Esophagus (tissue), 2 donors: Measurements from ENCODE around the gene NXPH2. TPM values are rescaled to one million over a fixed set of nuclear protein-coding genes. Genes with fewer than 3 reads are reported as not detected.

ENCODE experiments used
- H3K27ac ChIP-seq, 2 donors: one replicate each; pipeline ENCODE4 v1.5.1; 2013; ENCODE audit warnings: low read depth in 2 of 2, mild to moderate bottlenecking in 2 of 2, inconsistent platforms in 1 of 2, low read length in 1 of 2, moderate library complexity in 1 of 2
- H3K27me3 ChIP-seq, 2 donors: one replicate each; pipeline ENCODE4 v1.6.1; 2013; ENCODE audit warnings: low read length in 2 of 2, control low read depth in 1 of 2, mild to moderate bottlenecking in 1 of 2; ENCODE audit not compliant: insufficient read depth in 2 of 2, control insufficient read depth in 1 of 2
- H3K36me3 ChIP-seq, 2 donors: one replicate each; pipeline ENCODE4 v1.6.1; 2013; ENCODE audit warnings: low read length in 1 of 2; ENCODE audit not compliant: control insufficient read depth in 2 of 2, insufficient read depth in 2 of 2
- H3K4me1 ChIP-seq, 2 donors: one replicate each; pipeline ENCODE4 v1.6.1; 2013; ENCODE audit warnings: low read length in 1 of 2; ENCODE audit not compliant: control insufficient read depth in 2 of 2, insufficient read depth in 2 of 2
- H3K4me3 ChIP-seq, 2 donors: one replicate each; pipeline ENCODE4 v1.5.1; 2013; ENCODE audit warnings: low read length in 2 of 2, mild to moderate bottlenecking in 2 of 2, low read depth in 1 of 2, moderate library complexity in 1 of 2
- H3K9me3 ChIP-seq, 2 donors: one replicate each; pipeline ENCODE4 v1.6.1; 2013; ENCODE audit warnings: mild to moderate bottlenecking in 2 of 2, low read depth in 1 of 2, low read length in 1 of 2, moderate library complexity in 1 of 2; ENCODE audit not compliant: control insufficient read depth in 2 of 2, insufficient read depth in 1 of 2
- whole genome bisulfite sequencing, 2 donors: extraction: QIAGEN DNeasy Blood & Tissue Kit; methylation state at CpG; one replicate each; pipeline ENCODE4 v1.1.7; 2013; 5-methylcytosine and 5-hydroxymethylcytosine counted together
- polyA plus RNA-seq, 2 donors: library from polyadenylated mRNA; stranded (reverse); fragments of 200-250 nt; gene quantifications; one replicate each; pipeline ENCODE4 v1.2.3, GENCODE V29; 2013
- donor health status: healthy with polysubstance abuse.
- donor health status: Bipolar disorder and iron deficiency.

The NXPH2 gene
- polyA plus RNA-seq, 2 donors: not detected

- H3K4me1 ChIP-seq: no peaks in the 10 kb centered on the region
- WGBS, 2 donors: 82 to 88% methylated on average over 3 of the region's 3 CpGs
- H3K4me3 ChIP-seq: no peak overlapping the region
- no peak overlapping the region for H3K27ac ChIP-seq
- no peaks in the 10 kb centered on the region for H3K9me3 ChIP-seq
- H3K27me3 ChIP-seq: no peaks in the 10 kb centered on the region
- H3K36me3 ChIP-seq: no peaks in the 10 kb centered on the region
These were observed 49.6 kb downstream of the NXPH2 start for GRCh38 chr2:138730497-138731030.

- Histone ChIP-seq H3K9me3 (no peaks in the 10 kb centered on the region), H3K4me1 (no peaks in the 10 kb centered on the region), H3K4me3 (no peak overlapping the region), H3K27me3 (no peaks in the 10 kb centered on the region), H3K27ac (no peak overlapping the region), H3K36me3 (no peaks in the 10 kb centered on the region)
- 92 to 93% methylated on average over 1 of the region's 1 CpG for WGBS, 2 donors
These were observed 52.2 kb downstream of the NXPH2 start for GRCh38 chr2:138727956-138728355.

GRCh38 chr2:138726681-138727080 lies 53.5 kb downstream of the NXPH2 start:
- H3K27me3 ChIP-seq: no peaks in the 10 kb centered on the region
- H3K4me1 ChIP-seq: no peaks in the 10 kb centered on the region
- H3K9me3 ChIP-seq: no peaks in the 10 kb centered on the region
- no peaks in the 10 kb centered on the region for H3K36me3 ChIP-seq
- no peak overlapping the region for H3K4me3 ChIP-seq
- no peak overlapping the region for H3K27ac ChIP-seq

DNA sequence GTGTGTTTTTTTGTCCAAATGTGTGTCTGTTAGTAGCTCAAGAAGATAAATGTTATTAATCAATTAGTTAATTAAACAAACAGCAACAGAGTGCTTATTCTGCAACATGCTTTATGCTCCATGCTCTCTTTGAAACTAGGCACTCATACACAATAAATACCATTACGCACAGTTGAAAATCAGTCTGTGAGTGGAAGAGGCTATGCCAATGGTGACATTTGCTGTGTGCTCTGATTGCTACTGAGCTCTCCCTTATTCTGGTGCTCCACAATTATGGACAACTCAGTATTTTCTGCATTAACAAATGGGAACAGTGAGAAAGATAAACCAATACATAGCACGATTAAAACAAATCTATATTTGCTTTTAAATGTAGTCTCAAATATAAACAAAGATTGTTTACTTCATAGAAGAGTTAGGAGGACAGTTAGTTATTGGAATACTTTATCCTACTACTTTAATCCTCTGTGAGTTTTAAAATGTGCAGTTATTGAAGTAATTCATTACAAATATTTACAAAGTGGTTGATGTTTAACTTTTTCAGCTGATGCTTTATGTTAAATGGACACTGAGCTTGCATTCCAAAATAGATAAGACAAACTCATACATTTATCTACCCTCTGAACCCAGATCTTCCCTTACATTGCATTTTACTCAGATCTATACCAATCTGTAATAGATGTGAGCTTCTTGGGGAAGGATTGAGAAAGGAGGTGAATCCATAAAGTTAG lies 55.3 kb downstream of the NXPH2 start:
- H3K36me3 ChIP-seq: no peaks in the 10 kb centered on the region
- 48 to 57% methylated on average over 2 of the region's 2 CpGs for WGBS, 2 donors
- no peaks in the 10 kb centered on the region for H3K27me3 ChIP-seq
- H3K9me3 ChIP-seq: no peaks in the 10 kb centered on the region
- no peaks in the 10 kb centered on the region for H3K4me1 ChIP-seq
- no peak overlapping the region for H3K27ac ChIP-seq
- H3K4me3 ChIP-seq: no peak overlapping the region

DNA sequence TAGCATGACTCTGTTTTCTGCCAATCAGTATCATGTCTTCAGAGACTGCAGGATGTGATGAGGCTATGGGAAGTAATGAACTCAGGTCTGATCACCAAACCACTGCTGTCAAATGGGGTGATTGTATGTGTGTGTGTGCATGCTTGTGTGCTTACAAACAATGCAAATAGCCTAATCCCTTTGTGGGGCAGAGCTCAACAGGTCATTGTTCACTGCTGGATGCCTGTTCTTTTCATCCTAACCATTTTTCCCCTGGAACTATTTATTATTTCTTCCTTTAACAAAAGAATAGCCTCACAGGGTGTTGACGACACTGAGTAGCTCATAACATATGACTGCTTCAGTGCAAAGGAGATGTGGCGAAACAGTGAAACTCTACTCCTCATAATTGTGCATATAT lies 55.9 kb downstream of the NXPH2 start:
- no peak overlapping the region for H3K27ac ChIP-seq
- H3K27me3 ChIP-seq: no peaks in the 10 kb centered on the region
- H3K9me3 ChIP-seq: no peaks in the 10 kb centered on the region
- no peaks in the 10 kb centered on the region for H3K36me3 ChIP-seq
- no peak overlapping the region for H3K4me3 ChIP-seq
- H3K4me1 ChIP-seq: no peaks in the 10 kb centered on the region
- 69 to 81% methylated on average over 2 of the region's 2 CpGs for WGBS, 2 donors

GRCh38 chr2:138723196-138723987 lies 56.8 kb downstream of the NXPH2 start:
- H3K4me3 ChIP-seq: no peak overlapping the region
- no peaks in the 10 kb centered on the region for H3K9me3 ChIP-seq
- no peaks in the 10 kb centered on the region for H3K36me3 ChIP-seq
- 82 to 85% methylated on average over 7 of the region's 7 CpGs for WGBS, 2 donors
- H3K27me3 ChIP-seq: no peaks in the 10 kb centered on the region
- no peak overlapping the region for H3K27ac ChIP-seq
- no peaks in the 10 kb centered on the region for H3K4me1 ChIP-seq

- H3K9me3 ChIP-seq: no peaks in the 10 kb centered on the region
- WGBS, 2 donors: 77 to 81% methylated on average over 4 of the region's 4 CpGs
- H3K4me3 ChIP-seq: no peak overlapping the region
These were observed 57.9 kb downstream of the NXPH2 start for GRCh38 chr2:138722316-138722715.

GRCh38 chr2:138720035-138720838 lies 60.0 kb downstream of the NXPH2 start:
- Histone ChIP-seq H3K27me3 (no peaks in the 10 kb centered on the region), H3K9me3 (no peaks in the 10 kb centered on the region), H3K27ac (no peak overlapping the region), H3K4me1 (no peaks in the 10 kb centered on the region), H3K4me3 (no peak overlapping the region), H3K36me3 (no peaks in the 10 kb centered on the region)
- WGBS, 2 donors: 84 to 85% methylated on average over 11 of the region's 11 CpGs

More at GRCh38 chr2:138722316-138722715, 57.9 kb downstream of the NXPH2 start:
- Histone ChIP-seq H3K27me3 (no peaks in the 10 kb centered on the region), H3K27ac (no peak overlapping the region), H3K36me3 (no peaks in the 10 kb centered on the region), H3K4me1 (no peaks in the 10 kb centered on the region)

- Histone ChIP-seq H3K4me1 (no peaks in the 10 kb centered on the region), H3K36me3 (no peaks in the 10 kb centered on the region), H3K9me3 (no peaks in the 10 kb centered on the region), H3K27ac (no peak overlapping the region), H3K4me3 (no peak overlapping the region), H3K27me3 (no peaks in the 10 kb centered on the region)
These were observed 61.8 kb downstream of the NXPH2 start for GRCh38 chr2:138718405-138718804.
